PC-9 (cell line): ENCODE measurements around the gene LRRFIP1. TPM values are rescaled to one million over a fixed set of nuclear protein-coding genes. Genes with fewer than 3 reads are reported as not detected.

Experiments used
- BruUV-seq: library from RNA; stranded (reverse); fragments of 400-500 nt; replicated peaks from 2 replicates; lab custom pipeline; 2021; lab: Mats Ljungman, UMichigan
- CTCF ChIA-PET: fragments of 300-600 bp; sonication (Branson Sonifier 250); formaldehyde crosslinking; loops from one replicate; lab custom pipeline; 2022; ENCODE audit warnings: antibody characterized with exemption; lab: Charles Lee
- POLR2A ChIA-PET: fragments of 300-600 bp; sonication (Branson Sonifier 250); formaldehyde crosslinking; loops from one replicate; lab custom pipeline; 2022; ENCODE audit warnings: antibody characterized with exemption; ENCODE audit not compliant: unreplicated experiment; lab: Charles Lee
- DNase-seq, 2 experiments: peaks; one replicate each; pipeline versions ENCODE4 v3.0.0 to v3.0.0-alpha.2; 2015 to 2022; ENCODE audit warnings: mixed read lengths in 1 of 2
- H2AFZ ChIP-seq: fragments of 200-600 bp; sonication (generic); 2 replicates; pipeline ENCODE4 v1.8.1; 2017; ENCODE audit warnings: antibody characterized with exemption
- H3F3A ChIP-seq: fragments of 200-600 bp; sonication (generic); 2 replicates; pipeline ENCODE4 v1.8.1; 2017; ENCODE audit warnings: antibody characterized with exemption, mild to moderate bottlenecking, low read depth; ENCODE audit not compliant: insufficient read depth
- H3K27ac ChIP-seq: fragments of 200-600 bp; sonication (generic); 2 replicates; pipeline ENCODE4 v1.6.1; 2016; ENCODE audit warnings: mixed run types
- H3K27me3 ChIP-seq: fragments of 200-600 bp; sonication (generic); 2 replicates; pipeline ENCODE4 v1.6.1; 2016; ENCODE audit warnings: low read depth, mixed run types; ENCODE audit not compliant: insufficient read depth
- H3K36me3 ChIP-seq: fragments of 200-600 bp; sonication (generic); 2 replicates; pipeline ENCODE4 v1.6.1; 2016; ENCODE audit warnings: low read depth, mixed run types
- H3K4me1 ChIP-seq: fragments of 200-600 bp; sonication (generic); replicated peaks from 2 replicates; pipeline ENCODE4 v1.6.1; 2016; ENCODE audit warnings: mixed run types; ENCODE audit not compliant: insufficient read depth
- H3K4me2 ChIP-seq: fragments of 200-600 bp; sonication (generic); 2 replicates; pipeline ENCODE4 v1.6.1; 2017; ENCODE audit warnings: mixed run types
- H3K4me3 ChIP-seq: fragments of 200-600 bp; sonication (generic); 2 replicates; pipeline ENCODE4 v1.6.1; 2016; ENCODE audit warnings: mixed run types
- H3K79me2 ChIP-seq: fragments of 200-600 bp; sonication (generic); 2 replicates; pipeline ENCODE4 v1.6.1; 2017; ENCODE audit warnings: low read depth, mixed run types
- H3K9me2 ChIP-seq: fragments of 200-600 bp; sonication (generic); 2 replicates; pipeline ENCODE4 v1.8.1; 2017; ENCODE audit warnings: mild to moderate bottlenecking; ENCODE audit not compliant: insufficient read depth
- H3K9me3 ChIP-seq: fragments of 200-600 bp; sonication (generic); 2 replicates; pipeline ENCODE4 v1.8.1; 2016; ENCODE audit warnings: low read depth; ENCODE audit not compliant: insufficient read depth
- H4K20me1 ChIP-seq: fragments of 200-600 bp; sonication (generic); 2 replicates; pipeline ENCODE4 v1.8.1; 2017; ENCODE audit not compliant: insufficient read depth
- CTCF ChIP-seq: fragments of 200-600 bp; sonication (generic); conservative IDR thresholded peaks from 2 replicates; pipeline ENCODE4 v1.6.1; 2017; ENCODE audit warnings: mixed run types, antibody characterized with exemption, mild to moderate bottlenecking, moderate library complexity
- EZH2 ChIP-seq: fragments of 200-600 bp; sonication (generic); IDR thresholded peaks from 2 replicates; pipeline ENCODE4 v1.8.0; 2017; ENCODE audit warnings: antibody characterized with exemption, low read depth
- intact Hi-C: fragments of 100-400 bp; cut with micrococcal nuclease; formaldehyde crosslinking; loops from one replicate; pipeline ENCODE4 v1.10.0; 2022; ENCODE audit not compliant: unreplicated experiment
- total RNA-seq: library from RNA; stranded (reverse); gene quantifications from 2 replicates; pipeline ENCODE4 v1.2.3, GENCODE V29; 2021

LRRFIP1 gene
- total RNA-seq, 1 experiment from 2014 or later, result 238 TPM

GRCh38 chr2:237600205-237600846 lies 27.1 kb upstream of the LRRFIP1 start:
- TF ChIP-seq CTCF, result no peak
- no peak for TF ChIP-seq EZH2
- no TSS peak for BruUV-seq
- Histone ChIP-seq H3K27ac (no peak overlapping the region), H3K36me3 (no peaks in the 10 kb centered on the region), H3K4me2 (no peak overlapping the region), H4K20me1 (no peaks in the 10 kb centered on the region), H3K4me3 (no peak overlapping the region), H3K27me3 (no peaks in the 10 kb centered on the region), H3K9me2 (no peaks in the 10 kb centered on the region), H3K79me2 (no peaks in the 10 kb centered on the region), H2AFZ (no peak overlapping the region), H3F3A (no peaks in the 10 kb centered on the region; the same call in 1 of the 2 replicates), H3K4me1 (no peaks in the 10 kb centered on the region), H3K9me3 (no peaks in the 10 kb centered on the region)
- no peak for DNase-seq
- ChIA-PET POLR2A (no interaction called here), CTCF (no interaction called here)
- intact Hi-C loops, result no loop called here

- Histone ChIP-seq H3K79me2 (no peaks in the 10 kb centered on the region), H3K27me3 (no peaks in the 10 kb centered on the region), H4K20me1 (no peaks in the 10 kb centered on the region), H3K9me2 (no peaks in the 10 kb centered on the region), H3K4me3 (no peak overlapping the region), H3F3A (no peaks in the 10 kb centered on the region; the same call in 1 of the 2 replicates), H3K4me2 (no peak overlapping the region), H3K4me1 (no peaks in the 10 kb centered on the region), H3K36me3 (no peaks in the 10 kb centered on the region), H2AFZ (no peak overlapping the region), H3K9me3 (no peaks in the 10 kb centered on the region), H3K27ac (no peak overlapping the region)
- TF ChIP-seq EZH2 (no peak), CTCF (no peak)
- intact Hi-C loops, result no loop called here
- POLR2A ChIA-PET, result interaction anchor here (0.6 kb wide), 1 partner anchor 113 kb away, joined by 3 read pairs; no protein-coding TSS in a partner anchor
- no TSS peak for BruUV-seq
- CTCF ChIA-PET, result no interaction called here
- no peak for DNase-seq
These were observed 25.8 kb upstream of the LRRFIP1 start for GRCh38 chr2:237601453-237602116.

GRCh38 chr2:237602409-237602808 lies 25.0 kb upstream of the LRRFIP1 start:
- Histone ChIP-seq H3K9me3 (no peaks in the 10 kb centered on the region), H3K79me2 (no peaks in the 10 kb centered on the region), H2AFZ (no peak overlapping the region), H3K4me2 (no peak overlapping the region), H3K9me2 (no peaks in the 10 kb centered on the region), H3K27me3 (no peaks in the 10 kb centered on the region), H3K4me1 (no peaks in the 10 kb centered on the region), H3K27ac (no peak overlapping the region), H3F3A (no peaks in the 10 kb centered on the region; the same call in 1 of the 2 replicates), H3K36me3 (no peaks in the 10 kb centered on the region), H3K4me3 (no peak overlapping the region), H4K20me1 (no peaks in the 10 kb centered on the region)
- no peak for DNase-seq
- intact Hi-C loops, result no loop called here
- POLR2A ChIA-PET, result interaction anchor here (0.7 kb wide), 1 partner anchor 113 kb away, joined by 8 read pairs; no protein-coding TSS in a partner anchor
- CTCF ChIA-PET, result interaction anchor here (0.6 kb wide), 1 partner anchor 882 kb away, joined by 3 read pairs; no protein-coding TSS in a partner anchor
- TF ChIP-seq CTCF (no peak), EZH2 (no peak)
- no TSS peak for BruUV-seq
